Measurements from ENCODE around the gene TNIK.

TNIK gene

GRCh38 chr3:171342783-171343420, 117.3 kb downstream of the TNIK start:
- no peak overlapping the region for H3K27ac ChIP-seq
- TF ChIP-seq, protein P1, sequence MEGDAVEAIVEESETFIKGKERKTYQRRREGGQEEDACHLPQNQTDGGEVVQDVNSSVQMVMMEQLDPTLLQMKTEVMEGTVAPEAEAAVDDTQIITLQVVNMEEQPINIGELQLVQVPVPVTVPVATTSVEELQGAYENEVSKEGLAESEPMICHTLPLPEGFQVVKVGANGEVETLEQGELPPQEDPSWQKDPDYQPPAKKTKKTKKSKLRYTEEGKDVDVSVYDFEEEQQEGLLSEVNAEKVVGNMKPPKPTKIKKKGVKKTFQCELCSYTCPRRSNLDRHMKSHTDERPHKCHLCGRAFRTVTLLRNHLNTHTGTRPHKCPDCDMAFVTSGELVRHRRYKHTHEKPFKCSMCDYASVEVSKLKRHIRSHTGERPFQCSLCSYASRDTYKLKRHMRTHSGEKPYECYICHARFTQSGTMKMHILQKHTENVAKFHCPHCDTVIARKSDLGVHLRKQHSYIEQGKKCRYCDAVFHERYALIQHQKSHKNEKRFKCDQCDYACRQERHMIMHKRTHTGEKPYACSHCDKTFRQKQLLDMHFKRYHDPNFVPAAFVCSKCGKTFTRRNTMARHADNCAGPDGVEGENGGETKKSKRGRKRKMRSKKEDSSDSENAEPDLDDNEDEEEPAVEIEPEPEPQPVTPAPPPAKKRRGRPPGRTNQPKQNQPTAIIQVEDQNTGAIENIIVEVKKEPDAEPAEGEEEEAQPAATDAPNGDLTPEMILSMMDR (conservative IDR thresholded peaks at IDR 0.05), result no peak
- TF ChIP-seq ZFX (IDR thresholded peaks at IDR 0.05), result no peak

GRCh38 chr3:171342200-171342599, 118.0 kb downstream of the TNIK start:
- TF ChIP-seq, protein P1 (conservative IDR thresholded peaks at IDR 0.05), result no peak
- no peak for TF ChIP-seq ZFX (IDR thresholded peaks at IDR 0.05)
- H3K27ac ChIP-seq, result no peak overlapping the region

GRCh38 chr3:171340434-171340833, 119.8 kb downstream of the TNIK start:
- no peak overlapping the region for H3K27ac ChIP-seq
- TF ChIP-seq ZFX (IDR thresholded peaks at IDR 0.05), result no peak
- TF ChIP-seq, protein P1 (conservative IDR thresholded peaks at IDR 0.05), result no peak

- no peak overlapping the region for H3K27ac ChIP-seq
- TF ChIP-seq ZFX (IDR thresholded peaks at IDR 0.05), result no peak
- TF ChIP-seq, protein P1 (conservative IDR thresholded peaks at IDR 0.05), result no peak
Observed at GRCh38 chr3:171339598-171339997, 120.6 kb downstream of the TNIK start.

- no peak overlapping the region for H3K27ac ChIP-seq
- TF ChIP-seq, protein P1 (conservative IDR thresholded peaks at IDR 0.05), result no peak
- TF ChIP-seq ZFX (IDR thresholded peaks at IDR 0.05), result no peak
Observed at GRCh38 chr3:171336406-171336805, 123.8 kb downstream of the TNIK start.

- H3K27ac ChIP-seq, result no peak overlapping the region
- TF ChIP-seq ZFX (IDR thresholded peaks at IDR 0.05), result no peak
- TF ChIP-seq, protein P1 (conservative IDR thresholded peaks at IDR 0.05), result no peak
Observed at GRCh38 chr3:171335559-171335958, 124.6 kb downstream of the TNIK start.

DNA sequence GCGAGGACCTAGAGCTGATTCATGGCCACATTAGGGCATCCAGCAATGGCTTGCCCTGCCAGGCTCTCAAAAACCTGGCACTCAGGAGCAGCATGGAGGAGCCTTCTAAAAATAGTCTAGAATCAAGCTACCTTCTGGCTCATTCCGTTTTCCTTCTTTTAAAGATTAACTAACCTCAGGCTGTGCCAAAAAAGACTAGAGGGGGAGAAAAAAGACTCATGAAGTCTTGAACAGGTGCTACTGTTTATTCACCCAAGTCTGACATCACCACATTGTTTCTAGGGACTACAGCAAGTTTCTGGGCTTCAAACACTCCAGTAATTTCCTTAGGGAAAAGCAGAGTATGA, 125.8 kb downstream of the TNIK start:
- no peak overlapping the region for H3K27ac ChIP-seq
- TF ChIP-seq, protein P1 (conservative IDR thresholded peaks at IDR 0.05), result no peak
- TF ChIP-seq ZFX (IDR thresholded peaks at IDR 0.05), result no peak
